Non-pigmented ciliary epithelial cell (primary cell): ENCODE data around the gene BECN2.

Experiments
- DNase-seq: peaks from one replicate; pipeline ENCODE4 v3.0.0-alpha.2; 2010; ENCODE audit warnings: low read depth

The BECN2 gene, protein sequence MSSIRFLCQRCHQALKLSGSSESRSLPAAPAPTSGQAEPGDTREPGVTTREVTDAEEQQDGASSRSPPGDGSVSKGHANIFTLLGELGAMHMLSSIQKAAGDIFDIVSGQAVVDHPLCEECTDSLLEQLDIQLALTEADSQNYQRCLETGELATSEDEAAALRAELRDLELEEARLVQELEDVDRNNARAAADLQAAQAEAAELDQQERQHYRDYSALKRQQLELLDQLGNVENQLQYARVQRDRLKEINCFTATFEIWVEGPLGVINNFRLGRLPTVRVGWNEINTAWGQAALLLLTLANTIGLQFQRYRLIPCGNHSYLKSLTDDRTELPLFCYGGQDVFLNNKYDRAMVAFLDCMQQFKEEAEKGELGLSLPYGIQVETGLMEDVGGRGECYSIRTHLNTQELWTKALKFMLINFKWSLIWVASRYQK

DNA sequence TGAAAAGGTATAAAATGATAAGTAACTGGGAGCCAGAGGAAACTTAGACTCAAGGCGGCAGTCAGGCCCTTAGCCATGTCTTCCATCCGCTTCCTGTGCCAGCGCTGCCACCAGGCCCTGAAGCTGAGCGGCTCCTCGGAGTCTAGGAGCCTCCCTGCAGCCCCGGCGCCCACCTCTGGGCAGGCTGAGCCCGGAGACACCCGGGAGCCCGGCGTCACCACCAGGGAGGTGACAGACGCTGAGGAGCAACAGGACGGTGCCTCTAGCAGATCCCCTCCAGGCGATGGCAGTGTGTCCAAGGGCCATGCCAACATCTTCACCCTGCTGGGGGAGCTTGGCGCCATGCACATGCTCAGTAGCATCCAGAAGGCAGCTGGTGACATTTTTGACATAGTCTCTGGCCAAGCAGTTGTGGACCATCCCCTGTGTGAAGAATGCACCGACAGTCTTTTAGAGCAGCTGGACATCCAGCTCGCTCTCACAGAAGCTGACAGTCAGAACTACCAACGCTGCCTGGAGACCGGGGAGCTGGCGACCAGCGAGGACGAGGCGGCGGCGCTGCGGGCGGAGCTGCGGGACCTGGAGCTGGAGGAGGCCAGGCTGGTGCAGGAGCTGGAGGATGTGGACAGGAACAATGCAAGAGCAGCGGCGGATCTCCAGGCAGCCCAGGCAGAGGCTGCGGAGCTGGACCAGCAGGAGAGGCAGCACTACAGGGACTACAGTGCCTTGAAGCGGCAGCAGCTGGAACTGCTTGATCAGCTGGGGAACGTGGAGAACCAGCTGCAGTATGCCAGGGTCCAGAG is at the start of gene BECN2:
Gene BECN2, plus strand, starts transcription at position 76 of the 803 bp plus-strand sequence. Its CDS starts 0 bp downstream, at position 76.
- no peak for DNase-seq

DNA sequence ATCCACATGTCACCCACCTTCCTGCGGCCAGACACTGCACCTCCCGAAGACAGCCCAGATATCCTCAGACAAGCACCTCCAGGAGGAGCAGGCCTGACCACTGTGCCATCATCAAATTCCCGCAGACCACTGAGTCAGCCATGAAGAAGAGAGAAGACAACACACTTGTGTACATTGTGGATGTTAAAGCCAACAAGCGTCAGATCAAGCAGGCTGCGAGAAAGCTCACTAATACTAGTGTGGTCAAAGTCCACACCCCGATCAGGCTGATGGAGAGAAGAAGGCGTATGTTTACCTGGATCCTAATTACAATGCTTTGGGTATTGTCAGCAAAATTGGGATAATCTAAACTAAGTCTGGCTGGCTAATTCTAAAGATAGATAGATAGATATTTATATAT is 41.4 kb upstream of the BECN2 start:
- no peak for DNase-seq

DNA sequence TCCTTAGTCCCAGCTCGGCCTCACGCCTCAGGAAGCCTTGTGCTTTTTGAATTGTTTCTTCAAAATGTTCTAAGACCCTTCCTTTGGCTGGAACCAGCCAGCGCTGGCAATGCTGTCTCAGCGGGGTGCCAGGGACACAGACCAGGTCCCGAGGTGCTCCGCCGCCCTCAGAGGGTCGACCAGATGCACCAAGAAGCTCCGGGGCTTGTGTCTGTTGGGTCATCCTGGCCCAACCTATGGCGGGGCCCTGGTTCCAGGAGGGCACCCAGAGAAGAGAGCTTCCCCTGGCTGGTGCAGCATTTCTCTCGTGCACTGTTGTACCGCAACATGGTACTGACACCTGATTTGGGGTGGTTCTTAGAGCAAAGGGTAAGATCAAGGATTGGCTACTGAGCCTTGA is 40.1 kb upstream of the BECN2 start:
- DNase-seq, result no peak

DNA sequence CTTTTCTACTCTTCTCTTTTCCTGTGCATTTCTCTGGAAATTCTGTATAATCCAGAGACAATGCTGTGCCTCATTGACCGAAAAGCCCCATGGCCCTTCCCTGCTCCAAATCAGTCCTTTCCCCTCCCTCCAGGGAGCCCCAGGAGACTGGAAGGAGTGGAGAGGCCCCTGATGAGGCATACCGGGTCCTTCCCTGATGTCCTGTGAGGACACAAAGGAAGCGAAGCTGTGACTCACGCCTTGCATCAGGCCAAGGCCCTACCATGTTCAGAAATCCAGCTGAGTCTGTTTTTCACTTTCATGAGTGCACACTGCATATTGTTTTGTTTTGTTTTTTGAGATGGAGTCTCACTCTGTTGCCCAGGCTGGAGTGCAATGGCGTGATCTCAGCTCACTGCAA is 38.7 kb upstream of the BECN2 start:
- peak; percentile 30 for DNase-seq

DNA sequence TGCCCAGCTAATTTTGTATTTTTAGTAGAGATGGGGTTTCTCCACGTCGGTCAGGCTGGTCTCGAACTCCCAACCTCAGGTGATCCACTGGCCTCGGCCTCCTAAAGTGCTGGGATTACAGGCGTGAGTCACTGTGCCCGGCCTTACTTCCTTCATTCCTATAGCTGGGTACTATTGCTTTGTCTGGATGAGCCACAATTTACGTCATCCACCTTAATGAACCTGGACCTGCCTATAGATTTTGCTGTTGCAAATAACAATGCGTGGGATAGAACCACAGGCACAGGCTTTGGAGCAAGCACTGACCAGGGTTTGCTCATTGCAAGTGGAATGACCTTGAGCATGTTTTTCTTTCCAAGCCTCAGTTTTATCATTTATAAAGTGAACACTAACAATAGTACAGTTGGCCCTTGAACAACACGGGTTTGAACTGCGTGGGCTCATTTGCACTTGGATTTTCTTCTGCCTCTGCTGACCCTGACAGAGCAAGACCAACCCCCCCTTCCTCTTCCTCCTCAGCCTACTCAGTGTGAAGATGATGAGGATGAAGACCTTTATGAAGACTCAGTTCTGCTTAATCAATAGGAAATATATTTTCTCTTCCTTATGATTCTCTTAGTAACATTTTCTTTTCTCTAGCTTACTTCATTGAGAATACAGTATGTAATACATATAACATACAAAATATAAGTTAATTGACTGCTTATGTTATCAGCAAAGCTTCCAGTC is 33.3 kb upstream of the BECN2 start:
- DNase-seq, result no peak

DNA sequence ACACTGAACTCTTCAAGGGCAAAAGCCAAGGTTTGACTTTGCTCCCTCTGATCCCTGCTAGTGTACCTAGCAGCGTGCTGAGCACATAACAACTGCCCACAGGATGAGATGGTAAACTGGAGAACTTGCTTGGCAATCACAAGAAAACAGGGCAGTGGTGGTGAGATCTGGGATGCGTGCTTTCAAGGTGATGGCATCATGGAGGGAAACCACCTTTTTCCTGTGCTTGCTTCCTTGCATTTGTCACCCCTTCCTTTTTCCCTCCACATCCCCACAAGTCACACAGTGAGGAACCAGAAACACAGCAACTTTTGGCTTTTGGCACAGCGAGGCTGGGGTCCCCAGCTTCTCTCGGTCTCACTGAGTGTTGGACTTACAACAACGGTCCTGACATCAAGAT is 31.4 kb upstream of the BECN2 start:
- no peak for DNase-seq

DNA sequence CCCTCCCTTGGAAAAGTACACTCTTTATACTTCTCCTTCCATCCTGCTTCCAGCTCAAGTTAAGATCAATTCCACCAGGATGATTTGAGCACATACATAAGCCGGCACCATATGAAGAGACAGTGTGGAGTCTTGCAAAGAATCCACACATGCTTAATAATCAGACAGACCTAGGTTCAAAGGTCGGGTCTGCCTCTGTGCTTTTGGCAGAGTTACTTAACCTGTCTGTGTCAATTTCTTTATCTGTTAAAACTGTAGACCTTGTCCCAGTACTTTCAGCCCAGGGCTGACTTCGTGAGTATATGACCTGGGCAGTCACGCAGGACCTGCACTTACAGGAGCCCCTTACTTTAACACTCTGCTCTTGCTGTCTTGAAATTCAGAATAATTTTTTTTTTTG is 30.2 kb upstream of the BECN2 start:
- no peak for DNase-seq

DNA sequence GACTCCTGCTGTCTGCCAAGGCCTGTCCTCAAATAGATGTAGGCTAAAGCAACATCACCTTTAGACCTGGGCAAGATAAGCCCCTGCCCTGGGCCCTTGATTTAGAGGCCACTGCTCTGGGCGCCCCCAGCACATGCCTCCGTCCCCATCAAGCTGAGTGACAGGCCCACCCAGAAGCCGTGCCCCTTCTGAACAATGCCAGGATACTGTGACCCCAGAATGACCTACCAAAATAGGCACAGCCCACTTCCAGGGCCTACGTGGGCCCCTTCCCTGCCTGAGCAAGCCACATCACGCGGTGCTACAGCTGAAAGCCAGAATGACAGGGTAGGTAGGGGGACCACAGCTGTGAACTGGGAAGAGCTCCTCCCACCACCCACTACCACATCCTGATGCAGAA is 24.7 kb upstream of the BECN2 start:
- DNase-seq, result no peak

DNA sequence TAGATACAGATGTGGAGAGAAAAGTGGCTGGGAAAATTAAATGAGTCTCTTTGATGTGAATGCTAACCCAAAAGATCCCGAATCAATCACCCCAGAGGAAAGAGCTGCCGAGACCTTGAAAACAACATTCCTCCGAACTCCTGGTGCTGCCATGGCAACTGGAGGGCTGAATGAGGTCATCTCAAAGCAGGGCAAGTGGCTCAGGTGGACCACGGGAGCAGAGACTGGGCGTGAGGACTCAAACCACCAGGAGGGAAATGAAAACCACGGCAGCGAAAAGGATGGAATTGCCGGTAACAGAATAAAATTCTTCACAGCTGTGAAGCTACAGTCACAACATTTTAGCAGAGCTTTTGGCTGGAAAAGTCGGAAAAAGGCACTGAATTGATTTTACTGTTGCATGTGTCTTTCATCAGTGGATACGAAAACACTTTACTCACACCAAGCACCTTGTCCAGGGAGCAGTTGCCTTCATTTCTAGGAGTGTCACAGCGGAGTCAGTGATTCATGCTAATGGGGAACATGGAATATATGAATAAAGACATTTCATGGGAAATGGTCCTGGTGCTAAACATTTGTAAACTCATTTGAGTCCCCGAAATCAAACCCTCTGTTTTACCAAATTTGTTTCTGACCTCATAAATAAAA is 23.2 kb upstream of the BECN2 start:
- DNase-seq, result peak; percentile 13

DNA sequence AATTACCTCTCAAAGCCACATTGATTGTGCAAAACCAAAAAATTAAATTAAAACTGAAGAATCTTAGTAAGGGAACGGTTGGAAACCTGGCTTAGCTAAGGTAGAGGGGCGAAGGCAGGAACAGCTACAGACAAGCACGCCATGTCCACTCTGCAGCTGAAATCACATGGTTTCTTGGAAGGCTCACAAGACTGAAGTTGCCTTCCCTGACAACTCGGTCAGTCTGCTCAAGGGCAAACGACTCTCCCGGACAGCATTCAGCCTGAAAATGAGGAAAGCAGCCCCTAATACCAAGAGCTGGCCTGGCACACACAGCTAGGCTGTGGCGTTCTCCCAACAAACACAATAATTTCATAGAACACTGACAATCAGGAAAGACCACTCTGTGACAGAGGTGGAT is 22.7 kb upstream of the BECN2 start:
- no peak for DNase-seq

DNA sequence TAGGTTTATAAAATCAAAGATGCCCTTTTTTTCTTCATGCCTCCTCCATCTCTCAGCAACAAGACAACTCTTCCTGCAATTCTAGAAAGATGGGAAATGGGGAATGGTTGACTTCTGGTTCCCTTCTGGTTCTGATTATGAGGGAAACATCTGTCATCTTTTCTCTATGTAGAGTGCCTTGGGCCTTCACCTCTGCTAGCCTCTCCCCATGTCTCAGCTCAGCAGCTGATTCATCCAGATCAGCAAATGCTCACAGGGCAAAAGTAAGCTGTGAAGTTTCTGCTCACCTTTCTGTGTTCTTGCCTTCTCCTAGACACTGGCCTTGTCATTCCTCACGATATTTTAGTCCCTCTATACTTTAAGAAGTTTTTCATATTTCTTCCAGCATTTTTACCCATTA is 17.8 kb upstream of the BECN2 start:
- no peak for DNase-seq

DNA sequence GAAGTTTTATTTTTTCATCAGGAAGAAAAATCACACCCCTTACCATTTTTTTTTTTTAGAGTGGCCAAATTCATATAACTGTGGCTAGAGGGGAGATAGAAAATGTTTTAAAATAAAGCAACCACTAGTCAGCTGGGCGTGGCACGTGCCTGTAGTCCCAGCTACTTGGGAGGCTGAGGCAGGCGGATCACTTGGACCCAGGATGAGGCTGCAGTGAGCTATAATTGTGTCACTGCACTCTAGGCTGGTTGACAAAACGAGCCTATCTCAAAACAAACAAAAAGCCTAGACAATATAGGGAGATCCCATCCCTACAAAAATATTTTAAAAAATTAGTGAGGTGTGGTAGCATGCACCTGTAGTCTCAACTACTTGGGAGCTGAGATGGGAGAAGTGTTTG is 14.8 kb upstream of the BECN2 start:
- DNase-seq, result no peak

DNA sequence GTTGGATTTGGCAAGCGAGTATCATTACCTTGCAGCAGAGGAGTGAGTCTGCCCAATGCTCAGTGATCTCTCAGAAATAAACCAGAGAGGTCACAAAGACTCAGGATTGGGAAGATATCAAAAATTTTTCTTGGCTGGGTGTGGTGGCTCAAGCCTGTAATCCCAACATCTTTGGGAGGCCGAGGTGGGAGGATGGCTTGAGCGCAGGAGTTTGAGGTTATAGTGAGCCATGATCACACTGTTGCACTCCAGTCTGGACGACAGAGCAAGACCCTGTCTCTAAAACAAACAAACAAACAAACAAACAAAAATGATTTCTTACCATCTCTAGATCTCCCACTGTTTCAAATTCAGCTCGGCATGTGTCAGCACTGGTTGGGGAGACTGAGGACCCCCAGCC is 13.3 kb upstream of the BECN2 start:
- DNase-seq, result no peak

DNA sequence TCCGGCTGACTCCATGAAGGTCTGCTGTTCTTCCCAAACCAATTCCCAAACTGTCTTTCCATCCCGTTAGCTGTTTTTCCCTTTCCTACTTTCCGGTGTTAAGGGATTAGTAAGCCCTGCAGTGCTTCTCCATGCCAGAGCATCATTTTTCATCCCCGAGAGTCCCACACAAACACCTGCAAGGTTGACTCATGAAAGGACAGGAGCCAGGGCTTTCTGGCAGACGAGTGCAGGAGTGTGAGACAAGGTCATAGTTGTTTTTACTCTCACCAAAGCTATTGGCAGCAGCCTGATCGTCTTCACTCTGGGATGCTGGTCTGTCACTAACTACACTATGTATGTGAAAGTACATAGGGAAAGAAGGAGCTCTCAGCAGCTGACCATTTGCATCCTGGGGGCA is 10.2 kb upstream of the BECN2 start:
- no peak for DNase-seq

DNA sequence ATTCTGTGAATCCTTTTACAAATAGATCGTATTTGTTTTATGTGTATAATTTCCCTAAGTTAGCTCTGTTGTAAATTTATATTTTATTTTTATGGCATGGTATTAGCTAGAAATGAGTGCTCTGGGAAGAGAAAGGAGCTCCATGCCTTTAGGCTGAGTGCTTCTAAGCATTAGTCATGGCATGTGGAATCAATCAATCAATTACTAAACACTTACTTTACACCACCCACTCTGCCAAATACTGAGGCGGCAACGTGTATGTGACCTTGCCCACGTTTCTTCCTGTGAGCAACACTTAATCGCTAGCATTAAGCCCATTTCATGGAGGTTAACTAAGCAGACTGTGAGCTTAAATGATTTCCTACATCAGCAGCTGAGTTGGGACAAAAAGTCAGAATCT is 7.2 kb upstream of the BECN2 start:
- DNase-seq, result no peak

DNA sequence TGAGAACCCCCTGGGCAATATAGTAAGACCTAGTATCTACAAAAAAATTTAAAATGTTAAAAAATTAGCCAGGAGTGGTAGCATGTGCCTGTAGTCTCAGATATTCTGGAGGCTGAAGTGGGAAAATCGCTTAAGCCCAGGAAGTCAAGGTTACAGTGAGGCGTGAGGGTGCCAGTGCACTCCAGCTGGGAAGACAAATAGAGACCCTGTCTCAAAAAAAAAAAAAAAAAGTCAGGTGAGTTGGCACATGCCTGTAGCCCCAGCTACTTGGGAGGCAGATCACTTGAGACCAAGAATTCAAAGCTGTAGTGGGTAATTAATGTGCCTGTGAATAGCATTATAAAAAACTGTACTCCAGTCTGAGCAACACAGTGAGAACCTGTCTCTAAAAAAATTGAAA is 4.6 kb downstream of the BECN2 start:
- DNase-seq, result no peak

DNA sequence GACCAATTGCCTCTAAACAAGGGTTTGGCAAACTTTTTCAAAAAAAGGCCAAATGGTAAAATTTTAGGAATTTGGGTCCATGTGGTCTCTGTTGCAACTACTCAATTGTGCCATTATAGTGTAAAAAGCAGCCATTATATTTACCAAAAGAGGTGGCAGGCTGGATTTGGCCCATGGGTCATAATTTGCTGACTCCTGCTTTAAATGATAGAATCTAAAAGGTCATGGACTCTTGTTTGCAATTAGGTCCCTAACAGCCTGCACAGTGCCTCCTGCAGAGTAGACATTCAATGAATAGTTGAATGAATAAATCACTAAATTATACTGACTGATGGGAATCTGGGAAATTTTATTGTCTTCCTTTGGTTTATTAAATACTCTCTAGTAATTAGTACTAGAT is 6.2 kb downstream of the BECN2 start:
- no peak for DNase-seq

DNA sequence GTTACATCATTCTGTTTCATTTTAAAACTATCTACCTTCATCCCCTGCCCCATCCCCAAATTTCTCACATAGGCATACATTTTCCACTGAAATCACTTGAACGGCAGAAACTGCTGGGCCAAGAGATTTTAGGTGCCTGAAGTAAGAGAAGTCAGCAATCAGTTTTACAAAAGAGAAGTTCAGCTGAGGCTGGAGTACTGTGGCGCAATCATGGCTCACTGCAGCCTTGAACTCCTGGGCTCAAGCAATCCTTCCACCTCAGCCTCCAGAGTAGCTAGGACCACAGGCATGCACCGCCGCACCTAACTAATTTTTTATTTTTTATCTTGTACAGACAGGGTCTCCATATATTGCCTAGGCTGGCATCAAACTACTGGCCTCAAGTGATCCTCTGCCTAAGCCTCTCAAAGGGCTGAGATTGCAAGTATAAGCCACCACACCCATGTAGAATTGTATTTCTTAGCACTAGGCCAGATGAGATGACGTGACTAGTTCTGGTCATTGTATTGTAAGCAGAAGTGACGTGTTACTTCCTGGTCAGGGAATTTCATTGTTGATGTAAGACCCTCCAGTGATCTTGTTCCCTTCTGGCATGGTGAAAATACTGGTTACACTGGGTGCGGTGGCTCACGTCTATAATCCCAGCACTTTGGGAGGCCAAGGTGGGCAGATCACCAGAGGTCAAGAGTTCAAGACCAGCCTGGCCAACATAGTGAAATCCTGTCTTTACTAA is 7.1 kb downstream of the BECN2 start:
- no peak for DNase-seq

DNA sequence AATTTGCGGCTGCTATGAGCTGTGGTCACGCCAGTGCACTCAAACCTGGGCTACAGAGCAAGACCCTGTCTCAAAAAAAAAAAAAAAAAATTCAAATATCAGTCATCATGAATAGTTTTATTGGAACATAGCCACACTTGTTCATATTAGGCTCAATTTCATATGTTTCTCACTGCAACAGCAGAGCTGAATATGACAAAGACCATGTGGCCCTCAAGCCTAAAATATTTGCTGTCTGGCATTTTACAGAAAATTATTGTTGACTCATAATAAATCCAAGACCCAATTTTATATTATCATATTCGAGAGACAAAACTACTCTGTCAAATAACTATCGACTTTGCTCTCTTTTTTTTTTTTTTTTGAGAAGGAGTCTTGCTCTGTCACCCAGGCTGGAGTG is 11.0 kb downstream of the BECN2 start:
- no peak for DNase-seq

DNA sequence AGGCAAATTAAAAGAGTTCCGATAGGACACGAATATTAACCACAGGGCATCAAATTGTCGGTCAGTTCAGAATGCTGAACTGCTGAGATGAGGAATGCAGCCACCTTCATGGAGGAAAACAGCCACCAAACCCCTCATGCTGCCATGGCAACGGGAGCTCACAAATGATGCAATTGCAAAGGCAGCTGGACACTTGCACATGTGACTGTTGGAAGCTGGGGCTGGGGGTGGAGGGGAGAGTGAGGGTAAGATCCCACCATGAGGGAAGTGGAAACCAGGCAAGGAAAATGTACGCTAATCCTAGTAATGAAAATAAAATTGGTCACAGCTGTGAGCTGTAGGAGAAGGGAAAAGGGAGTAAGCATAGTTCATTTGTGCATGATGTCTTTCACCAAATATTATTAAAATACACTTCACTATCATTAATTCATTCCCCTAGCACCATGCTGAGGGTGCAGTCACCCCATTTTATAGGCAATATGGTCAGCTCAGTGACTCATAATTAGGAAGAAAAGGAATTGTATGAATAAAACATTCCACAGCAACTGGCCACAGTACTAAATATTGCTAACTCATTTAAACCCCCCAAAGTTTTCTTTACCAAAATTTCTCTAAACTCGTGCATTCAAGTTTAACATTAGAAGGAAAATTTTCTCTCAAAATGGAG is 15.3 kb downstream of the BECN2 start:
- DNase-seq, result peak; percentile 31

DNA sequence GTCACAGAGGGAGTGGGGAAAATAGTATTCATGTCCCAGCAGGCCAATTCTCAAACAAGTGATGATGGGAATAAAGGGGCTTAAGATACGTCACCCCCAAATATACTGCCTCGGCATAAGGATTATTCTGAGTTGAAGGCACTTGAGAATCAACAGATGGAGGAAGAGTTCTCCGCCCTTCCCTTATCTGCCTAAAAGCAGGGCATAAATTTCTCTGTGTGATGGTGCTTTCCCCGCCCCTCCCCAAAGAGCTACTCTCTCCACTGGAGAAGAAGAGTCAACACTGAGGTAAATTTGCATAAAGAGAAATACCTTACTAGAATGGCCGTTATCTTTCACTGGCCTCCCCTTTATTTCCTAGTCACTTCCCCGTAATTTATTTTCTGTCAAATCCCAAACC is 18.7 kb downstream of the BECN2 start:
- no peak for DNase-seq
